Stimulated activated CD8-positive, alpha-beta memory T cell treated with anti-CD3 and anti-CD28 coated beads, Interleukin-7, amount 100 ng/mL, for 4 hours (primary cell): Measurements from ENCODE around the gene IL15RA.
"Not testable (repeated sequence)": the region's sequence is repeated elsewhere in the genome, so short reads cannot be mapped to it uniquely, and the experiment has no call there.

Experiments
- DNase-seq, 2 donors: peaks; one replicate each; pipeline ENCODE4 v3.0.0-alpha.2; 2020; ENCODE audit warnings: low read depth in 2 of 2

The IL15RA gene

DNA sequence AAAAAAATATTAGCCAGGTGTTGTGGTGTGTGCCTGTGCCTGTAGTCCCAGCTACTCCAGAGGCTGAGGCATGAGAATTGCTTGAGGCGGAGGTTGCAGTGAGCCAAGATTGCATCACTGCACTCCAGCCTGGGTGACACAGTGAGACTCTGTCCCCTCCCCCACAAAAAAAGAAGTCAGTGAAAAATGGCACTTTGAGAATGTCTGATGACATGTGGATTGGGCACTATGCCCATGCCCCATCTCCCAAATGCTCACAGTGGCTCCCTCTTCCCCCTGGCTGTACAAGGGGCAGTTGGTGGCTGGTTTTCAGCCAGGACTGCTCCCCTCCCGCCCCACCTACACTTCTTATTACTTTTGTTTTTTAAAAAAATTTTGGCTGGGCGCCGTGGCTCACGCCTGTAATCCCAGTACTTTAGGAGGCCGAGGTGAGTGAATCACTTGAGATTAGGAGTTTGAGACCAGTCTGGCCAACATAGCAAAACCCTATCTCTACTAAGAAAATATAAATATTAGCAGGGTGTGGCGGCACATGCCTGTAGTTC lies 26.1 kb downstream of the IL15RA start:
- DNase-seq = no peak

- no peak for DNase-seq
Observed at GRCh38 chr10:5949009-5949759, 28.2 kb downstream of the IL15RA start.

- DNase-seq = no peak
Observed at GRCh38 chr10:5948208-5948585, 29.1 kb downstream of the IL15RA start.

- DNase-seq = no peak
Observed at GRCh38 chr10:5947471-5948207, 29.7 kb downstream of the IL15RA start.

DNA sequence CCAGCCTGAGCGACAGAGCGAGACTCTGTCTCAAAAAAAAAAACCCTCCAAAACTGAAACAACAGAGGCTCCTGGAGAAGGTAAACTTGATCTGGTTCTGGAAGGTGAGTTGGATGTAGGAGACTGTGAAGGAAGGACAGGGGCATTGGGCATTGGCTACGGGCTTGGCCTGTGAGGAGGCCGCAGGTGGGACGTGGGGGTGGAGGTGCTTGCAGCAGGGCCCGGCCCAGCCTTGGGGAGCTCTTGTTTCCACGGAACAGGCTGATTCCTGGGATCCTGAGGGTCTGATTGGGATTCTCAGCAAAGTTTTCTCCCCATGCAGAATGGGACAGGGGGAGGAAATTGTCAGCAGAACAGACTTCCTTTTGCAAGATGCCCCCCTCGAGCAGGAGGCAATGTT lies 30.6 kb downstream of the IL15RA start:
- DNase-seq = no peak

DNA sequence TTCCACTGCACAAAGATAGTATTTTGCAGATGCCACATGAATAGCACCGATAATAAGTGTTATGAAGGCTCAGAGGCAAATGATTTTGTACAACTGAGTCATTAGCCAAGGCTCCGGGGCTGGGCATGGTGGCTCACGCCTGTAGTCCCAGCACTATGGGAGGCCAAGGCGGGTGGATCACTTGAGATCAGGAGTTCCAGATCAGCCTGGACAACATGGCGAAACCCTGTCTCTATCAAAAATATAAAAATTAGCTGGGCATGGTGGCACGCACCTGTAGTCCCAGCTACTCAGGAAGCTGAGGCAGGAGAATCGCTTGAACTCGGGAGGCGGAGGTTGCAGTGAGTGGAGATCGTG lies 30.9 kb downstream of the IL15RA start:
- not testable (repeated sequence) for DNase-seq

DNA sequence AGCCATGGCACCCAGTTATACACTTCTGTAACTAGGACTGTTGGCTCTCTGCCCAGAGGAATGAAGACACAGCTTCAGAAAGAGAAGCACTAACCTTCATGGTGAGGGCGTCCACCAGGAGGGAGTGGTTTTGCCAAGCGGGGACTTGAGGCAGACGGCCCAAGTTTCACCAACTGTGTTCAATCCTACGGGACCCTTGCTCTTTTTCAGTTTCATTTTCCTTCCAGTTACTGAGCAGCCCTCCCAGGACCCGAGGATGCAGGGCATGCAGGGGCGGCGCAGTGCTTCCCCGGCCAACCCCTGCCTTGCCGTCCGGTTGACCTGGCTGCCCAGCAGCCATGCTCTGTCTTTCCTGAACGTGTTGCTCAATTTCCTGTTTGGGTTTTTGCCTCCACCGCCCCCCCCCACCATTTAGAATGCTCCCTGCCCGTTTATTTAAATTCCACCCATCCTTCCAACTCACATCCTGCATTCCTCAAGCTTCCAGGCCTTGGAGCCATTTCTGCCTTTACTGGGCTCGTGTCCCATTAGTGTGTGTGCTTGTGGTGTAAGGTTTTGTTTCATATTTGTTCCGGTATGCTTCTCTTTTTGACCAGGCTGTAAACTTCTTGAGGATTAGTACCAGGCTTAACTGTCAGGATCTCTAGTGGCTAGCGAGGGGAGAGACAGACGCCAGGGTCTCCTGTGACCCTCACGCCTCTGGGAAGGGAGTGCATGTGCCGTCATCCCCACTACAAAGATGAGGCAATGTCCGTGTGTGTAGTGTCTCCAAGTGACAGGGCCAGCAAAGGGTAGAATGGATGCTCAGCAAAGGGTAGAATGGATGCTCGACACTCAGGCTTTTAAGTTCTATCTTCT lies 31.6 kb downstream of the IL15RA start:
- DNase-seq = no peak

- no peak for DNase-seq
Observed at GRCh38 chr10:5945190-5945509, 32.2 kb downstream of the IL15RA start.

GRCh38 chr10:5944389-5945189 lies 32.8 kb downstream of the IL15RA start:
- DNase-seq = no peak

DNA sequence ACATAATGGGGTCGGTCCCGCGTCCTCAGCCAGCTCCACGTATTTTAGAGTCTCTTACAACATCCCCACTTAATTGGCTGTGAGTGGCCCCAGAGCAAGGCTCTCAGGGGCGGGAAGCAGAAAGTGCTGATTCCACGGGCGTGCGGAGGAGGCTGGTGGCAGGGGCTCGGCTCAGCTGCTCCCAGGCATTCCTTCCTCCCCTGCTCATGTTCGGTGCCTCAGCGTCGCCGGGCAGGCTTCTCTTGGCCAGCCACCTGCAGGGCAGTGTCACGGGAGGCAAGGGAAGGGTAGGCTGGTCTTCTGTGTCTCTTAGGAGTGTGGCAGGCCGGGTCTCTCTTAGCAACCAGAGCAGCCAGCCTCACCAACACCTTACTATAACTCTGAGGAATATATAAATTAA lies 33.8 kb downstream of the IL15RA start:
- DNase-seq = no peak

GRCh38 chr10:5942474-5942873 lies 34.9 kb downstream of the IL15RA start:
- DNase-seq = no peak

- no peak for DNase-seq
Observed at GRCh38 chr10:5942001-5942400, 35.3 kb downstream of the IL15RA start.

DNA sequence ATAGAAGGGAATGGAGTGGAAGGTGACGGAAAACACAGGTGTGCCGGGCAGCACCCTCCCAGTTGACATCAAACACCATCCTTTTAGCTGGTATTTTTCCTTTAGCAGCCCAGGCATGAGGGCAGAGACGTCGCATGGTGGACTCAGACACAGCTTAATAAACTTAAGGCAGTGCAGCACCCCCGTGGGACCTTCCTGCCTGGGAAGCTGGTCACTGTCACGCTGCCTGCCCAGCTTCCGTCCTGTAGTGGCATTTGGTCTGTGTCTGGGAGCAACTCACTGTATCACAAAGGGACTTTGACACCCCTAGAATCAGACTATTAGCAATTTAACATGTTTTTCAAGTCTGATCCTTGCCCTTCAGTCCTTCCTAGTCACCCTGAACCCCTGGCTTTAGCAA lies 35.8 kb downstream of the IL15RA start:
- DNase-seq = no peak

- no peak for DNase-seq
Observed at GRCh38 chr10:5940807-5941218, 36.5 kb downstream of the IL15RA start.

GRCh38 chr10:5938291-5938690 lies 39.1 kb downstream of the IL15RA start:
- DNase-seq = no peak

- no peak for DNase-seq
Observed at GRCh38 chr10:5937016-5937415, 40.3 kb downstream of the IL15RA start.

DNA sequence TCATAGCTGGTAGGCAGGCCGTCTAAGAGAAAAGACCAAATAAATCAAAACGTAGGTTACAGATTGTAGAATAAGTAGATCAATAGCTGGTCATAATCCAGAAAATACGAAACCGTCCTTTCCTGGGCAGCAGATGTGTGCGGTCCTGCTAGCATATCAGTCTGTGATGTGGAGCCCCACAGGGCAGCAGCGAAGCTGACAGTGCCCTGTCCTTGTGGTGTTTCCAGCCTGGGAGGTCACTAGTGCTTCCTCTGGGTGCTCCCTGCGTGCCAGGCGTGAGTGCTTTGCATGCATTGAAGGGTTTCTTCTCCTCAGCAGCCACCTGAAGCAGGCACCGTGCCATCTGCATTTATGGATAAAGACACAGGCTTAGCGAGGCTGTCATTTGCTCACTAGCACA lies 41.7 kb downstream of the IL15RA start:
- DNase-seq = no peak

GRCh38 chr10:5933909-5934546 lies 43.3 kb downstream of the IL15RA start:
- DNase-seq = no peak

- no peak for DNase-seq
Observed at GRCh38 chr10:5932345-5932744, 45.0 kb downstream of the IL15RA start.

- no peak for DNase-seq
Observed at GRCh38 chr10:5930272-5930671, 47.1 kb downstream of the IL15RA start.

GRCh38 chr10:5929442-5929841 lies 47.9 kb downstream of the IL15RA start:
- no peak for DNase-seq
